T-helper 1 cell (primary cell): ENCODE data around the gene MAPK9.

Experiments
- DNase-seq, 5 donors: peaks; one replicate each; pipeline ENCODE4 v3.0.0-alpha.2; 2012 to 2020
- total RNA-seq, 4 donors: gene quantifications; one replicate each; lab custom pipeline; 2026; lab: John Stamatoyannopoulos, UW

The MAPK9 gene
- total RNA-seq: 33.6 to 41.5 (median 36.4) reads per million in 4 donors

GRCh38 chr5:180291943-180292831 lies at the start of gene MAPK9:
Gene MAPK9, minus strand, starts transcription at chr5:180292083. Its CDS starts 11,522 bp downstream, at chr5:180280561.
- peak; percentile 75 to 87 (median 83) for DNase-seq

DNA sequence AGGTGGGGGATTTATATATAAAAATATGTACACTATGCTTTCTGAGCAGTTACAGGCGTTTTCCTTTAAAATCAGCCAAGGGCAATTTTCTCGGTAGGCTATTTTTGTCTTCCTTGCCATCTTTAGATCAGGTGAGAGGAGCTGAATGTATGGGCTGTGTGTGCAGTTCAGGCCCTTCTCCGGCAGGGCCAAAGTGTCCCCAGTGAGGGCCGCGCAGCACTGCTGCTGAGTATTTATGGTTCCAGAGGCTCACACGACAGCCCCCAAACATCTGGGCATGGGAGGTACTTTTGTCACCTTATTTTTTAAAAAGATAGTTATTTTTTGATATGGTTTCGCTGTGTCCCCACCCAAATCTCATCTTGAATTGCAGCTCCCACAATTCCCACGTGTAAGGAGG lies 49.7 kb upstream of the MAPK9 start:
- no peak for DNase-seq

GRCh38 chr5:180340856-180341255 lies 49.0 kb upstream of the MAPK9 start:
- DNase-seq: no peak

GRCh38 chr5:180339583-180340183 lies 47.8 kb upstream of the MAPK9 start:
- DNase-seq: no peak

DNA sequence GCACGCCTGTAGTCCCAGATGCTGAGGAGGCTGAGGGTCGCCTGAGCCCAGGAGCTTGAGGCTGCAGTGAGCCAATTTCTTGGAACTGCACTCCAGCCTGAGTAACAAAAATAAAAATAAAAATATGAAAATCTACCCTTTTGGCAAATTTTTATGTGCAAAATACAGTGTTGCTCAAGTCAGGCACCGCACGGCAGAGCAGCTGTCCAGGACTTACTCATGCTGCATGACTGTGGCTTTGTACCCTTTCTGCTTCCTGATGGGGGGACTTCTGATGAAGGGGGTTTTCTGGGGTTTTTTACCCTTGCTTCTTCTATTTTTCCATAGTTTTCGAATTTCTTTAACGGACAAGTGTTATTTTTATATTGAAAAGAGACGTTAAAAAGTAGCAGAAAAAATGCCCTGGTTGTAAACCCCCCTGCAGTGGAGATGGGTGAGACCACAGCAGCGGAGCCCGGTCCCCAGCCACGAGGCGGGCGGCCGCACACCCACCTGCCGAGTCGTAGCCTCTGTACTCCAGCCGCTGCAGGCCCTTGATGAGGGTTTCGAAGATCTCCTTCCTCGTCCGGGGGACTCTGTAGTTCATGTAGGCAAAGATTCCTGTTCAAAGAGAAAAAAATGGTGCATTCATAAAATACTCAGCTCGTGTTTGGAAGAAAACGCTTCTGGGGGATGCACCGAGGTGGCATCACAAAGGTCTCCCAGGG lies 46.3 kb upstream of the MAPK9 start:
- no peak for DNase-seq

DNA sequence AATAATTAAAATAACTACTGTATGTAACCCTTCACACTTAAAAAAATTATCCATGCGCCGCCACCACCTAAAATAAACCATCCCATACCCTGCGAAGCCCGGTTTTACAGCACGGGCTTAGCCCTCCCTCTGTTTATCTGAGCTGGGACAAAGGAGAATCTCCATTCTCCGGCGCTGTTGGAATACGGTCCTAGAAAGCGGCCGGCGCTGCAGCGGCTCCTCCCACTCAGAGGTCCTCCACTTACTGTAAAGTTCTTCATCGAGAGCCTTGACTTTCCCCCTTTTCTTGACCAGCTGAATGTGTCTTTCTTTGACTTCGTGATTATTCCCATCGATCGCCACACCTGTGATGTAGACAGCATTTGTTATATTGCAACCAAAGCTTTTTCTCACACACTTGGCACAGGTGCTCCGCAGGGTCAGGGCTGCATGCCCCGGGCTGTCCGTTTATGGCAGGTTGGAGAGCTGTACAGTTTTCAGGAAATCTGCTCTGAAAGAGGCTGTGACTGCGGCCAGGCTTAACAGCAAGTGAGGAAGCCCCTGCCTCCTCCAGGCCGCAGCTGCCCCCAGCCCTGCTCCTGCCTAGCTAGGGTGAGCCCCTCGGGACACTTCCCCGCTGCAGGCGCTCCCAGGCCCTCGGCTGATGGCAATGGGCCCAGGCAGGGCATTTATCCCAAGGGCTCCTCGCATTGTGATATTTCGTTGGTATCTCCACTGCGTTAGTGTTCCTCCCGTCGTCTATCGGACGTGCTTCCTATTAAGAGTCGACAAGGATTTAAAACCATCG lies 44.5 kb upstream of the MAPK9 start:
- DNase-seq: no peak

DNA sequence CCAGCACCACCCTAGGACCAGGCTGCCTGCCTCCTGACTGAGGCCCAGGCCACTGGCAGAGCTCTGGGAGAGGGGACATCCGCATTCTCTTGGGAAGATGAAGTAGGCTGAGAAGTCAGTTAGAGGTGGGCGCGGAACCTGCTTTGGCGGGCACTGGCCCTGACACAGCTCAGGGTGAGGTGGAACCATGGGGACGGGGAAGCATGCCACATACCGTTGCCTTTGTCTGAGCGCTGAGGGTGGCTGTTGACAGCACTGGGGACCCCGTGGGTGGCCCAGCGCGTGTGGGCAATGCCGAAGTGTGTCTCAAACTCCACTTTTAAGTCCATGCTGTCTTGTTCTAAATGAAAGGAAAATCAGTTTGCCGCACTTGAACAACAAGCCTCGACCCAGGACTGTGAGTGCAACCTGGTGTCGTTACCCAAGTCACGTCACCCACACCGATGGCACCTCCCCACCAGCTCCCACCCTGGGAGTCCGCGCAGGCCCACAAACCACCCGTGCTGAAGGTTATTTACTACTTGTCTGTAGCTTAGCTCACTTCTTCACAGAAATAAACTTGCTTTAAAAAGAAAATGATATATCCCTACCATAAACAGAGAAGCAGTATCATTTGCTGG lies 43.8 kb upstream of the MAPK9 start:
- no peak for DNase-seq

DNA sequence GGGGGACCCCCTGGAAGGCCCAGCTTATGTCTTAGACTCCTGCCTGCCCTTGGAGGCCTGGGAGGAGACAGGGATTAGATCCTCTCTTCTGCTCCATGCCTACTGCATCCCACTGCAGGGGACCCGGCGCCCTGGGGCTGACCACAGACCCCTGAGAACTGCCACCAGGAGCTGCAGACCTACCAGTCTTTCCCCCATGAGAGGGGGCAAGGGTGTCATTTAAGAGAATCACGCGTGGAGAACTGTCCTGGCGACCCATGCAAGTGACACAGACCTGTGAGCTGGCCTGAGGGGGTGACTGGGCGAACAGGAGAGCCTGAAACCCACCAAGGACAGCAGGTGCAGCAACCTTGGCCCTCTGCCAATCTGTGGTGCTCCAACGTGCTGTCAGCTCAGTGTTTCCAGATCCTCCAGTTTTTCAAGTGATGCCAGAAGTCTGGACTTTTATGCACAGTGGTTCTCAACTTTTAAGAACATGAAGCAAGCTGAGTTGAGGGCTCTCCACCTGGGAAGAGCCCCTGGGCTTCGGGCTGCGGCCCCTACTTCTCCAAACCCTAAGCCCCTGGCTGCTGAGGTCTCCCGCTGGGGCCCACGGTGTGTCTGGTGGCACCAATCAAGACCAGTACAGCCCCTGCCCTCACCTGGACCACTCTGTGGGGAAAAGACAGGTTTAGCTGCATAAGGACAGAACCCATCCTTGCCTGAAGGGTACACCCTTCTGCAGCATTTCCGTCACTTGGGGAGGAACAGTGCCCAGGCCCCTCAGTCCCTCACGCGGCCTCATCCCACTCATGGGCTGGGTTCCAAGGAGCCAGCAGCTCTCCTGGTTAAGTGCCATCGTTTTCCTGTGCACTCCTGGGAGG lies 43.1 kb upstream of the MAPK9 start:
- no peak for DNase-seq

GRCh38 chr5:180334176-180334575 lies 42.3 kb upstream of the MAPK9 start:
- no peak for DNase-seq

DNA sequence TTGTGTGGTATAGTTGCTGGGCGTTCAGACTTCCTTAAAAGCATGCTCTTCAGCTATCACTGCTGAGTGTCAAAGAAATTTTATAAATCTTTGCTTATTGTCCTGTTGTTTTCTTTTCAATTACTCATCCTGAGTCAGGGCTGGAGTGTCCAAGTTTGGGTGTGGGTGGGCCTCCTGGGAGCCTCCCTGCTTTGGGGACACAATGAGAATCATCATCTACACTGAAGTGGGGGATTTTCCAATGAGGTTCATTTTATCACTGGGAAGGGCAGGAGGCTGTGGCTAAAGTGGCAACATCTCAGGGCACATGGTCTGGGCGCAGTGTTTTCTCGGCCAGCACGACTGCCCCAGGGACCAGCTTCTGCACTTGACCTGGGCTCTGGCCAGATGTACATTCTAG lies 41.8 kb upstream of the MAPK9 start:
- DNase-seq: no peak

DNA sequence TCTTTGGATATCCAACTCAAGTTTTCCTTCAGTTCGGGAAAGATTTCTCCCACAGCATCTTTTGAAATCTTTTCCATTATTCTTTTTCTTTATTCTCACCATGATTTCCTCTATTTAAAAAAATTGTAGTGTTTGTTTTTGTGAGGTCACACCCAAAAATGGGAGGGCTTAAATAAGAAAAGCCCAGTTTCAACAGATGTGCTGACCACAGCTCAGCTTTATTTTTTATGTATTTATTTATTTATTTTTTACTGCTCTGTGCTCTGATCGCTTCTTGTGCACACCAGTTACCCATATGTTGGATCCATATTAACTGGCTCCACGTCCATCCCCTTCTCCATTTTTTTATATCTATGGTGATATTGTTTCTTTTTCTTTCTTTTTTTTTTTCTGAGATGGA lies 41.0 kb upstream of the MAPK9 start:
- no peak for DNase-seq

DNA sequence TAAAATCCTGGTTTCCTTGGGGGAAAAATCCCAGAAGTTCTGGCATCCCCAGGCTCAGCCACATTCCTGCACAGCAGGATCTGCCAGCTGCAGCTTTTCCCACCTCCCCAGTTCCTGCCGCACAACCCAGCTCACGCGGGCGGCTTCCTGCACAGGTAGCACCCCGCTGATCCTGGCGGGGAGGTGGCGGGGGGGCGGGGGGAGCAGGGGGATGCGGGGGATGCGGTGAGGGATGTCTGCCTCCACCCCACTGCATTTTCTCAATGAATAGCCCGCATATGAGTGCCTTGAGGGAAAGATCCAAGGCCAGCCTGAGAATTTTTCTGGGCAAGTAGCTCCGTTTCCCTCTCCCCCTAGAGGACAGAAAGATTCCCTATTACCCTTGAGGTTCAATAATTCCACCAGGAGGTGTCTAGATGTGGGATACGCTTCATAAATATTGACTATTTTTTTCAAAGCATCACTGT lies 40.2 kb upstream of the MAPK9 start:
- no peak for DNase-seq

DNA sequence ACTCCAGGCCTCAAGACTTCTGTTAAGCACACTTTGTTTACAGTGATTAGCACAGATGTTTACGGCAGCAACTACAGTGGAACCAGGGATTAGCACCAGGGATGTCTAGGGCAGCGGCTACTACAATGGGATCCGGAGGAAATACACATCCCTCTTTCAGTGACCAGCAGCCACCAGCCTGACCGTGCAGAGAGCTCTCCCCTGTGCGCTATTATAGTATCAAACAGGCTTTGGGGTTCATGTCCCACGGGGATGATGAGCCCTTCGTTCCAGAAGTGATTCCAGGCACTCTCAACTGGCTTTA lies 39.7 kb upstream of the MAPK9 start:
- DNase-seq: no peak

- DNase-seq: no peak
Measured at GRCh38 chr5:180330810-180331646, 39.1 kb upstream of the MAPK9 start.

- DNase-seq: no peak
Measured at GRCh38 chr5:180330270-180330648, 38.4 kb upstream of the MAPK9 start.

GRCh38 chr5:180329606-180330269 lies 37.9 kb upstream of the MAPK9 start:
- no peak for DNase-seq

DNA sequence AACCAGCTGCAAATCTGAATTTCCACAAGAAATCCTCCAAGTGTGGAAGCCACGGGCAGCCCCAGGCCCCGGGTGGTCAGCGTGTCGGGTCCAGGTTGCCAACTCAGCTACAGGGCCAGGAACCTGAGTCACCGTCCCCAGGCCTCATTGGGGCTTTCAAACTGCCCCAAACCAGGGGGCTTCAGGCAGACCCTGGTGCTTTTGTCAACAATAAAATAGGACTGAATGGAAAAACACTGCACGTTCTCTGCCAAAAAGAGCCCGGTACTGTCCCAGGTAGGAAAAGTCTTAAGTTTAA lies 37.2 kb upstream of the MAPK9 start:
- DNase-seq: no peak

GRCh38 chr5:180328296-180329137 lies 36.6 kb upstream of the MAPK9 start:
- DNase-seq: peak; percentile 63 to 84 (median 76)

DNA sequence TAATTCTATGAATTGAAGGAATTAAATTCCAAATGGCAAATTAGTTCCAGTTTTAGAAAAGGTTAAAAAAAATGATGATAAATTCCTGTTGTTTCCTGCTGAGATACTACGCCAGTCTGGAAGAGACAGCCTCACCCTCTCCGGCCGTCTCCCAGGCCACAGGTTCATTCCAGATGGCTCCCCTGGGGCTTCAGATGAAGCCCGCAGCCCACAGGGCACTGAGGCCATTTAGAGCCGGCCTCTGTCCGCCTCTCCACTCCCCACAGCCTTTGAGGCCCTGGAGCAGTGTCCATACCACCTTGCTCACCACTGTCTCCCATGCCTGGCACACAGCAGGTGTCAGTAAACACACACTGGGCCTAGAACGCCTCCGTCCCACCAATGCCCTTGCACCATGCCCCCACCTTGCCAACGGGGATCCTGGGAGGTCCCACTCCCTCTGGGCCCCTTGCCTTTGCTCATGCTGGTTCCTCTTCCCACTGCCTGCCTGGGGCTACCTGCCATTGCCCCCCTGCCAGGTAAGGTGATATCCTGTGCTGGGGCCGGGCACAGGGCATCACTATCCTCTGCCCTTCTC lies 35.2 kb upstream of the MAPK9 start:
- no peak for DNase-seq
